Fibroblast of lung (primary cell): ENCODE results near the gene OTOS. TPM values are rescaled to one million over a fixed set of nuclear protein-coding genes. Genes with fewer than 3 reads are reported as not detected.

ENCODE experiments used
- DNase-seq, 2 donors: peaks; one replicate each; pipeline versions ENCODE4 v3.0.0 to v3.0.0-alpha.2; 2010; ENCODE audit warnings: low read depth in 2 of 2
- H2AFZ ChIP-seq: 2 replicates; pipeline ENCODE4 v1.5.1; 2012; ENCODE audit warnings: low read length, control low read depth, inconsistent platforms
- H3K27ac ChIP-seq: 2 replicates; pipeline ENCODE4 v1.5.1; 2011; ENCODE audit warnings: low read length, control low read depth; ENCODE audit not compliant: insufficient read depth
- H3K27me3 ChIP-seq: 2 replicates; pipeline ENCODE4 v1.5.1; 2011; ENCODE audit warnings: mild to moderate bottlenecking, low read length; ENCODE audit not compliant: control insufficient read depth, insufficient read depth
- H3K36me3 ChIP-seq: 2 replicates; pipeline ENCODE4 v1.5.1; 2011; ENCODE audit warnings: low read length; ENCODE audit not compliant: control insufficient read depth, insufficient read depth
- H3K4me1 ChIP-seq: 2 replicates; pipeline ENCODE4 v1.5.1; 2011; ENCODE audit warnings: low read length; ENCODE audit not compliant: control insufficient read depth, insufficient read depth; ENCODE audit errors: extremely low read depth
- H3K4me2 ChIP-seq: 2 replicates; pipeline ENCODE4 v1.5.1; 2011; ENCODE audit warnings: low read length, control low read depth; ENCODE audit not compliant: insufficient read depth; ENCODE audit errors: extremely low read depth
- H3K4me3 ChIP-seq, 4 experiments: fragments of 200-600 bp in 1 of 4; sonication (generic) in 1 of 4; replicated peaks in 1 of 4; 2 replicates each; pipeline ENCODE4 v1.5.1; 2011 to 2016; ENCODE audit warnings: low read length in 4 of 4, low read depth in 3 of 4, mild to moderate bottlenecking in 3 of 4, control low read depth in 2 of 4, inconsistent platforms in 1 of 4, mixed read lengths in 1 of 4; ENCODE audit not compliant: insufficient read depth in 1 of 4; ENCODE audit errors: control extremely low read depth in 1 of 4
- H3K79me2 ChIP-seq: 2 replicates; pipeline ENCODE4 v1.5.1; 2012; ENCODE audit warnings: mild to moderate bottlenecking, low read length, inconsistent platforms; ENCODE audit not compliant: control insufficient read depth, insufficient read depth
- H3K9ac ChIP-seq: 2 replicates; pipeline ENCODE4 v1.5.1; 2011; ENCODE audit warnings: mild to moderate bottlenecking, low read length, control low read depth; ENCODE audit not compliant: insufficient read depth
- H3K9me3 ChIP-seq: 2 replicates; pipeline ENCODE4 v1.5.1; 2012; ENCODE audit warnings: low read depth, low read length; ENCODE audit not compliant: control insufficient read depth, insufficient read depth
- H4K20me1 ChIP-seq: 2 replicates; pipeline ENCODE4 v1.5.1; 2011; ENCODE audit warnings: low read length; ENCODE audit not compliant: control insufficient read depth, insufficient read depth; ENCODE audit errors: extremely low read depth
- CTCF ChIP-seq, 2 donors: IDR thresholded peaks in 1 of 2; conservative IDR thresholded peaks in 1 of 2; 1 replicate in 1 of 2; 2 replicates in 1 of 2; pipeline ENCODE4 v1.5.1; 2011 to 2012; ENCODE audit warnings: low read length in 2 of 2, control low read depth in 1 of 2, inconsistent platforms in 1 of 2, low read depth in 1 of 2, mild to moderate bottlenecking in 1 of 2
- EZH2 ChIP-seq: IDR thresholded peaks from 2 replicates; pipeline ENCODE4 v1.5.1; 2012; ENCODE audit warnings: low read length, control low read depth, mild to moderate bottlenecking; ENCODE audit errors: missing control alignments
- polyA plus RNA-seq, 2 donors: library from polyadenylated mRNA; depleted of rRNA in 1 of 2; stranded (reverse) in 1 of 2; unstranded in 1 of 2; fragments of >200 nt; gene quantifications; 2 replicates each; pipeline ENCODE4 v1.2.1, GENCODE V29; 2011 to 2012; ENCODE audit warnings: missing spikeins in 1 of 2
- total RNA-seq: library from RNA; depleted of rRNA; stranded (reverse); fragments of >200 nt; gene quantifications from 2 replicates; pipeline ENCODE4 v1.2.1, GENCODE V29; 2014

OTOS gene
- total and polyA plus RNA-seq, 2 donors (not counting 1 experiment from before 2014, with no cell fraction given): not detected

- Histone ChIP-seq H3K4me3 (no peak overlapping the region), H3K36me3 (no peaks in the 10 kb centered on the region), H3K79me2 (no peaks in the 10 kb centered on the region), H3K9me3 (no peaks in the 10 kb centered on the region), H3K9ac (no peak overlapping the region), H3K4me1 (no peaks in the 10 kb centered on the region), H3K4me2 (no peak overlapping the region), H3K27ac (no peak overlapping the region), H4K20me1 (no peaks in the 10 kb centered on the region), H2AFZ (no peak overlapping the region), H3K27me3 (peaks cover 26% of the 10 kb centered on the region)
- no peak for DNase-seq
- TF ChIP-seq CTCF (conservative IDR thresholded peaks at IDR 0.05 in 1 of 2, IDR thresholded peaks at IDR 0.05 in 1 of 2; ENCODE audit: low read depth in 1 of 2, low read length in 2 of 2): no peak
- no peak for TF ChIP-seq EZH2
Measured at GRCh38 chr2:240174496-240174895, 34.0 kb upstream of the OTOS start.

GRCh38 chr2:240172071-240172895, 31.8 kb upstream of the OTOS start:
- Histone ChIP-seq H3K9me3 (no peaks in the 10 kb centered on the region), H3K4me3 (no peak overlapping the region), H3K4me2 (no peak overlapping the region), H3K27me3 (peaks cover 19% of the 10 kb centered on the region), H2AFZ (no peak overlapping the region), H3K36me3 (no peaks in the 10 kb centered on the region), H3K9ac (no peak overlapping the region), H3K4me1 (no peaks in the 10 kb centered on the region), H3K27ac (no peak overlapping the region), H3K79me2 (no peaks in the 10 kb centered on the region), H4K20me1 (no peaks in the 10 kb centered on the region)
- no peak for DNase-seq
- TF ChIP-seq CTCF (conservative IDR thresholded peaks at IDR 0.05 in 1 of 2, IDR thresholded peaks at IDR 0.05 in 1 of 2; ENCODE audit: low read depth in 1 of 2, low read length in 2 of 2) (no peak), EZH2 (no peak)

- Histone ChIP-seq H3K27ac (no peak overlapping the region), H3K4me1 (no peaks in the 10 kb centered on the region), H3K9ac (no peak overlapping the region), H3K9me3 (no peaks in the 10 kb centered on the region), H3K27me3 (peaks cover 9% of the 10 kb centered on the region), H4K20me1 (no peaks in the 10 kb centered on the region), H3K4me3 (no peak overlapping the region), H3K4me2 (no peak overlapping the region), H3K36me3 (no peaks in the 10 kb centered on the region), H3K79me2 (no peaks in the 10 kb centered on the region), H2AFZ (no peak overlapping the region)
- no peak for DNase-seq
- no peak for TF ChIP-seq CTCF (conservative IDR thresholded peaks at IDR 0.05 in 1 of 2, IDR thresholded peaks at IDR 0.05 in 1 of 2; ENCODE audit: low read depth in 1 of 2, low read length in 2 of 2)
- no peak for TF ChIP-seq EZH2
Measured at GRCh38 chr2:240170883-240171282, 30.4 kb upstream of the OTOS start.
